Activated CD4-positive, alpha-beta T cell treated with anti-CD3 and anti-CD28 coated beads, Interleukin-2, amount 10 ng/mL, durations not matched to agents 7 days and 5 days (primary cell): Measurements from ENCODE around the gene TGDS. TPM values are rescaled to one million over a fixed set of nuclear protein-coding genes. Genes with fewer than 3 reads are reported as not detected.

Source experiments
- CTCF ChIA-PET: fragments of 350-600 bp; sonication (Branson Sonifier 250); formaldehyde crosslinking; loops from one replicate; lab custom pipeline; 2021; ENCODE audit warnings: antibody characterized with exemption; lab: Charles Lee
- POLR2A ChIA-PET: fragments of 350-600 bp; sonication (Branson Sonifier 250); formaldehyde crosslinking; loops from one replicate; lab custom pipeline; 2021; ENCODE audit warnings: antibody characterized with exemption; lab: Charles Lee
- DNase-seq: peaks from one replicate; pipeline ENCODE4 v3.0.0-alpha.2; 2020
- H3K27ac Mint-ChIP-seq: one replicate; pipeline ENCODE4 v1.8.0; 2021; ENCODE audit warnings: mild to moderate bottlenecking, moderate library complexity, mixed read lengths
- H3K27me3 Mint-ChIP-seq: one replicate; pipeline ENCODE4 v1.8.0; 2021; ENCODE audit warnings: mixed read lengths
- H3K36me3 Mint-ChIP-seq: one replicate; pipeline ENCODE4 v1.8.0; 2021; ENCODE audit warnings: low read depth, mixed read lengths
- H3K4me1 Mint-ChIP-seq: one replicate; pipeline ENCODE4 v1.8.0; 2021; ENCODE audit warnings: mixed read lengths
- H3K4me3 Mint-ChIP-seq: one replicate; pipeline ENCODE4 v1.8.0; 2021; ENCODE audit warnings: mild to moderate bottlenecking, moderate library complexity, mixed read lengths
- H3K9me3 Mint-ChIP-seq: one replicate; pipeline ENCODE4 v1.8.0; 2021; ENCODE audit warnings: mixed read lengths
- total RNA-seq, 2 experiments: library from RNA; stranded (reverse); gene quantifications; one replicate each; pipeline ENCODE4 v1.2.3, GENCODE V29; 2021

TGDS gene
- total RNA-seq, 2 experiments from 2014 or later: 15.6 to 16.2 TPM

DNA sequence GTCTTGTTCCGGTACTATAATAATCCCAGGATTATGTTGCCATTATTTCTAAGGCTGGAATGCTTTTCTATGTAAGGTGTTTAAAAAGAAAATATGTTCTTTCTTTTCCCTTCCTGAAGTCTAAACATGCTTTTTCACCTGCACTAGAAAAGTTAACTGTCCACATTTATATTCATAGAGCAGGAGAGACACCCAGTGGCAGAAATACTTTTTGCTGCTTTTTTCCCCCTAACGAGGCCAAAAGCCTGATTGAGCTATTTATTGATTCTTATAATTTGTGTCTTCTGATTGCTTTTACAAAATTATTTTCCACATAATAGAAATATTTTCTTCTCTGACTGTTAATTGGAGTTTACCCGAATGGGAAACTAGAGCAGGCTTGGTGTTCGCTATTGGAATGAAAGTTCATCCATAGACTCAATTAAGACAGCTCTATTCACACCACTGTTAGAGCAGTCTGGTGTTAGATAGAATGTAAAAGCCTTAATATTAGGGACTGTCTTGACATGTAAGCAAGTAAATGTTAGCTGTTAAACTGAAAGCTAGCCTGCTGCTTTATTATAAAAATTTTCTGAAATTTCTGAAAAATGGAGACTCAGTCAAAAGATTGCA, 21.5 kb upstream of the TGDS start:
- Mint-ChIP-seq H3K4me1 (peaks cover 19% of the 10 kb centered on the region), H3K4me3 (no peak overlapping the region), H3K9me3 (no peaks in the 10 kb centered on the region), H3K27me3 (no peaks in the 10 kb centered on the region), H3K36me3 (peaks cover 19% of the 10 kb centered on the region), H3K27ac (no peak overlapping the region)
- CTCF ChIA-PET: interaction anchor here (0.7 to 1.7 kb wide), 8 partner anchors 10 to 1036 kb away, joined by 3 to 9 read pairs (median 4); no protein-coding TSS in a partner anchor
- POLR2A ChIA-PET: interaction anchor here (1.0 kb wide), 1 partner anchor 174 kb away, joined by 3 read pairs; no protein-coding TSS in a partner anchor
- DNase-seq: peak; percentile 62

DNA sequence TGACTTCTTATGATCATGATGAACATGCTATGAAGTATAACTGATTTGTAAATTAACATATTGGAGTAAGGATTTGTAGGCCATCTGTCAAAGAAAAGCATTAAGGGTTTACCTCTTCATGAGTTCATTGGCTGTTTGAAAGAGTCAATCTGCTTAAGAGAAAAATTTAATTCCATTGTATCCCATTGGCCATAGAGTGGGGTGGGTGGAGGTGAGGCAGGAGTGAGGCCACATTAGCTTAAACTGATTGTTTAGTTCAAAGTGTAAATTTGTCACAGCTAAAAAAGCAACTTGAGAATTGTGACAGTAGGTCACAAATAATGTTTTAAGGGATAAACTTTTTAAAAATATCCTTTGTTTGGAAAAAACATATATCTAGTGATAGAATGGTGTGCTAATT, 17.1 kb upstream of the TGDS start:
- peaks cover 20% of the 10 kb centered on the region for H3K36me3 Mint-ChIP-seq
- no peak overlapping the region for H3K27ac Mint-ChIP-seq
- peaks cover 20% of the 10 kb centered on the region for H3K4me1 Mint-ChIP-seq
- no peaks in the 10 kb centered on the region for H3K9me3 Mint-ChIP-seq
- POLR2A ChIA-PET: no interaction called here
- CTCF ChIA-PET: interaction anchor here (1.4 kb wide), 1 partner anchor 9 kb away, joined by 4 read pairs; no protein-coding TSS in a partner anchor
- no peak overlapping the region for H3K4me3 Mint-ChIP-seq
- DNase-seq: no peak
- no peaks in the 10 kb centered on the region for H3K27me3 Mint-ChIP-seq

DNA sequence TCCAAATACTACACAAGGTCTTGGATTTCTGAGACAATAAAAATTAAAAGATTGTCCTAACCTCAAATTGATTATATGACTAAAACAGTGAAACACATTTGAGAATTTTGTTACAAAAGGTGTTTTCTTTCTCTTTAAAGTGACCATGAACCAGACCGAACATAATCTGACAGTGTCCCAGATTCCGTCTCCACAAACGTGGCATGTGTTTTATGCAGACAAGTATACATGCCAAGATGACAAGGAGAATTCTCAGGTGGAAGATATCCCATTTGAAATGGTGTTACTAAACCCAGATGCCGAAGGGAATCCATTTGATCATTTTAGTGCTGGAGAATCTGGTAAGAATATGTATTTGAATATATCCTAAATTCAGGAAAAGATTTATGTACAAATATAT, 16.1 kb upstream of the TGDS start:
- CTCF ChIA-PET: interaction anchor here (1.4 kb wide), 1 partner anchor 8 kb away, joined by 4 read pairs; no protein-coding TSS in a partner anchor
- DNase-seq: no peak
- Mint-ChIP-seq H3K27ac (no peak overlapping the region), H3K9me3 (no peaks in the 10 kb centered on the region), H3K36me3 (peaks cover 23% of the 10 kb centered on the region), H3K4me1 (peaks cover 27% of the 10 kb centered on the region), H3K4me3 (no peak overlapping the region), H3K27me3 (no peaks in the 10 kb centered on the region)
- POLR2A ChIA-PET: no interaction called here

DNA sequence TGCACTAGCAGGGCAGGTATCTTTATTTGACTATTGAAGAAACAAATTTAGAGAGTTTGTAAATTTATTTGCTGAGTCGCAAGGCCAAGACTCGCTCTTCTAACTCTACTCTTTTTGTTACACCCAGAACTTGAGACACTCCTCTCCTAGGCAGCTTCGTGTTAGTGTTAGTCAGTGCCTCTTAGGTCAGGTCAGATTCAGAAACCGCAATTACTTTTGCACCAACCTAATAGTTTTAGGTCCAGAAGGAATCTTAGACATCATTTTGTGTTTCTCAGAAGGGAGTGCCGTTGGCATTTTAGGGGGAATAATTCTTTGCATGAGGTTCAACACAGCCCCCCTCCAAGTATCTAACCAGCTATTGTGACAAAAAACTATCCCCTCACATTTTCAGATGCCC, 14.5 kb upstream of the TGDS start:
- H3K4me1 Mint-ChIP-seq: peaks cover 26% of the 10 kb centered on the region
- H3K4me3 Mint-ChIP-seq: no peak overlapping the region
- no peak for DNase-seq
- ChIA-PET POLR2A (no interaction called here), CTCF (no interaction called here)
- no peaks in the 10 kb centered on the region for H3K27me3 Mint-ChIP-seq
- peaks cover 35% of the 10 kb centered on the region for H3K36me3 Mint-ChIP-seq
- H3K27ac Mint-ChIP-seq: no peak overlapping the region
- H3K9me3 Mint-ChIP-seq: no peaks in the 10 kb centered on the region

DNA sequence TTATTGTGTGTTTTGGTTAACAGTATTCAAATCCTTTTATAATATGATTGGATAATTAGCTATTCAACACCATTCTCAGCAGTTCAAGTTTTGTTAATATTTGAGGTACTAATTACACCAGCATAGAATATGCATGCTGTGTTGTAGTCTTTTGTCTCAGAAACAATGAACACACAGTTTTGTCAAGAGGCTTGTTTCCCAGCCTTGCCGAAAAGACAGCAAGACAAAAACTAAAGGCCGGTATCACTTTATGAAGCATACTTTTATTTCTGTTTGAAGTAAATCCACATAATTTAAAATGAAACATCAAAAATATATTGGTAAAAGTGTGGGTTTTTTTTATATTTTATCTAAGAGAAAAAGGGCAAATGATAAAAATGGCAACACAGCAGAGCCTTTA, 13.2 kb upstream of the TGDS start:
- peaks cover 34% of the 10 kb centered on the region for H3K36me3 Mint-ChIP-seq
- DNase-seq: no peak
- H3K4me3 Mint-ChIP-seq: no peak overlapping the region
- H3K27me3 Mint-ChIP-seq: no peaks in the 10 kb centered on the region
- POLR2A ChIA-PET: no interaction called here
- H3K27ac Mint-ChIP-seq: no peak overlapping the region
- H3K4me1 Mint-ChIP-seq: peaks cover 26% of the 10 kb centered on the region
- CTCF ChIA-PET: no interaction called here
- H3K9me3 Mint-ChIP-seq: no peaks in the 10 kb centered on the region

DNA sequence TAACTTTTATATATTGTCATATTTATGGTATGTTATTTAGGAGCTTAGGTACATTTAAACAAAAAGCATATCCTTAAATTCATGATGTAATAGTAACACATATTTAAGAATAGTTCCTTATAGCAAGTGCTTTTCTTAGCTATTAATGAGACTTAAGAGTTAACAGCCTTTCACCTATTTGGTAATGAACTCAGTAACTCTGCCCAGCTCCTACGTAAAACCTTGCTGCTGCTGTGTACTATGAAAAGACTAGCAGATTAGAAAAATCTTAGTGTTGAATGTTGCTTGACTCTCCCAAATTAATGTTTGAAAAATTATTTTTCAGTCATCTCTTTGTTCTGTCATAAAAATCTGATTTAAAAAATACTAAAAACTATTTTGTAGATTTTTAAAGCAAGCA, 12.6 kb upstream of the TGDS start:
- H3K27ac Mint-ChIP-seq: no peak overlapping the region
- ChIA-PET POLR2A (no interaction called here), CTCF (no interaction called here)
- peaks cover 27% of the 10 kb centered on the region for H3K4me1 Mint-ChIP-seq
- peaks cover 32% of the 10 kb centered on the region for H3K36me3 Mint-ChIP-seq
- H3K27me3 Mint-ChIP-seq: no peaks in the 10 kb centered on the region
- no peak overlapping the region for H3K4me3 Mint-ChIP-seq
- H3K9me3 Mint-ChIP-seq: no peaks in the 10 kb centered on the region
- no peak for DNase-seq

DNA sequence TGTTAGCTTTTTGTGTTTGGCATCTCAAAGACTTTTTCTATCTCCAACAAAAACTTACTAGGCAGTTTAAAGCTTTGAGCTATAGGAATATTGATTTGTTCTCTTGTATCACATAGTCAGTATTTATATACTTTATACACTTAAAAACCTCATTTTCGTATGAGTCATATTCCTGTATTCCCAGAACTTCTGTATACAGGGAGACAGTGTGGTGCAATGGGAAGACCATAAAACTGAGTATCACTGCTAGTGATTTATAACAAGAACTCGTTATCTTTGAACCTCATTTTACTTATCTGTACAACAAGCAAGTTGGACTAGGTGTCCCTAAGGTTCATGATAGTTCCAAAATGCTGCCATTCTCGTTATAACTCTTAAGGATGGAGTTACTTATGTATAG, 12.0 kb upstream of the TGDS start:
- CTCF ChIA-PET: no interaction called here
- H3K27ac Mint-ChIP-seq: no peak overlapping the region
- H3K4me1 Mint-ChIP-seq: peaks cover 29% of the 10 kb centered on the region
- POLR2A ChIA-PET: no interaction called here
- H3K4me3 Mint-ChIP-seq: no peak overlapping the region
- H3K9me3 Mint-ChIP-seq: no peaks in the 10 kb centered on the region
- H3K36me3 Mint-ChIP-seq: peaks cover 28% of the 10 kb centered on the region
- H3K27me3 Mint-ChIP-seq: no peaks in the 10 kb centered on the region
- DNase-seq: no peak

DNA sequence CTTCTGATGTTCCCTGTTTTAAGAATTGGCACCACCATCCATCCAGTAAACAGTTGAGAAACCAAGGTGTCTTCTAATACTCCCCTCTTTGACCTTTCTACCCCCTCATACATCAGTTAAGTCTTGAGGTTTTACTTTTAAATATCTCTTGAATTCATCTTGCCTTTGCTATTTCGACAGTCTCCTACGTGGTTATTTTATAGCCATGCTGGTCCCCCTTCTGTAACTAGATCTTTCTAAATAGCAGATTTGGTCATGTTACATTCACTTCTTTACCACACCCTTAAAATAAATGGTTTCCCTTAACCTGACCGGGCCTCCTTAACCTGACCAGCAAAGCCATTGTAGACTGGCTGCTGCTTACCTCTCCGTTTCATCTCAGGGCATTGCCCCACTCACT, 11.1 kb upstream of the TGDS start:
- H3K4me3 Mint-ChIP-seq: no peak overlapping the region
- ChIA-PET POLR2A (no interaction called here), CTCF (no interaction called here)
- H3K27me3 Mint-ChIP-seq: no peaks in the 10 kb centered on the region
- peaks cover 28% of the 10 kb centered on the region for H3K36me3 Mint-ChIP-seq
- peaks cover 35% of the 10 kb centered on the region for H3K4me1 Mint-ChIP-seq
- no peak for DNase-seq
- H3K27ac Mint-ChIP-seq: no peak overlapping the region
- H3K9me3 Mint-ChIP-seq: no peaks in the 10 kb centered on the region

DNA sequence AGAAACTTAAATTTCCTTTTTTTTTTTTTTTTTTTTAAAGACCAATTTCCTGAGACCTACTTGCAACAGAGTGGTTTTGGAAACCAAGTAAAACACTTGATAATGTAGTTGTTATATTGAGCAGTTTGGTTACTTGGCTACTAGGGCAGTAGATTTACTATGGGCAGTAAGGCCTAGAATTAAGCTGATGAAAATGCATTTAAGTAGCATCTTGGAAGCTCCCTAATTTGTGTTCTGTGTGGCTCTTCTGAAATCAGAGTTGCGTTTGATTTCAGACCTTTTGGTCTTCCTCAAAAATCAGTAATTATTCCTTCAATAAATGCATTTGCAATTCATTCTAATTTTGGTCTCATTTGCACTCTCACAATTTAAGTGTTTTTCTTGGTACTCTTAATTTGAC, 6.5 kb upstream of the TGDS start:
- ChIA-PET POLR2A (no interaction called here), CTCF (interaction anchor here (1.4 kb wide), 1 partner anchor 11 kb away, joined by 6 read pairs; no protein-coding TSS in a partner anchor)
- Mint-ChIP-seq H3K36me3 (peaks cover 25% of the 10 kb centered on the region), H3K4me1 (peaks cover 46% of the 10 kb centered on the region), H3K27ac (peak overlapping the region; percentile 87), H3K27me3 (no peaks in the 10 kb centered on the region), H3K9me3 (peaks cover 10% of the 10 kb centered on the region), H3K4me3 (peak overlapping the region; percentile 85)
- DNase-seq: no peak

DNA sequence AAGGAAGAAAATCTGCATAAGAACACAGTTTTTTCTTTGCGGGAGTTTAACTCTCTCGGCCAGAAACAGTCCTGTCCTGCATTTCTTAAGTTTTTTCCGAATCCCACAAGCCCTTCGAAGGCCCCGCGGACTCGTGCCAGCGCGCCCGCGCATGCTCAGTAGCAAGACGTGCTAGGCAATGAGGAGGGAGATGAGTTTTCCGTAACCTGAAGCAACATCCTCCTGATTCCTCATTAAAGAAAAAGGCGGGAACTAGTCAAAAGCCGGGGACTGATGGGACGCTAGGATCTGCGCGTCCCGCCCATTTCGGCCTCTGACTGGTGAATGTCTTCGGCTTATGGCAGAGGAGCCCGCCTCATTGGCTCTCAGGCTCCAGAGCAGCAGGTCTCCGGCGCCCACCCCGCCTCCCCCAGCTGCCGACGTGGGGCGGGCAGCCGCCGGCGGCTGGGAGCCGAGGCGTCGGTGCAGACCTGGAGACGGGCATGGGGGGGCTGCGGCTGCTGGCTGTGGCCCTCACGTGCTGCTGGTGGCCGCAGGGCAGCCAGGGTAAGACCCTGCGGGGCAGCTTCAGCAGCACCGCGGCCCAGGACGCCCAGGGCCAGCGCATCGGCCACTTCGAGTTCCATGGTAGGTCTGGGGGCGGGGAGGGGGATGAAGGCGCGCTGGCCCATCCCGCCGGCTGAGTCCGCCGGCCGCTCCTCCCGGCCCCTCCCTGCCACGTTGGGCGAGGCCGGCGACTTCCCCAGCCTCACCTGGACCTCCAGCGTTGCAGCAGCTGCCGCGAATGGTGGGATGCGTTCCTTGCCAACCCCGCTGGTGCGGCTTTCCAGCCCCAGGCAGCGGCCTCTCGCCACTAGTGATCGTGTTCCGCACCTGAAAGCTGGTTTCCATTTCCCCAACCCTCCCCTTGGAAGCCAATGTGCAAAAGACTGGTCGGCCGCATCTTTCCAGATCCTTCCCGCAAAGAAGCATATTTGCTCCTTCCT, 5.8 kb upstream of the TGDS start, which contains the start of gene GPR180:
TSS of gene GPR180 (plus strand) at position 412 of the 986 bp plus-strand sequence. CDS start at position 483, 71 bp downstream.
- CTCF ChIA-PET: interaction anchor here (1.4 to 1.9 kb wide), 2 partner anchors 10 to 54 kb away, joined by 6 to 7 read pairs; no protein-coding TSS in a partner anchor
- peaks cover 10% of the 10 kb centered on the region for H3K9me3 Mint-ChIP-seq
- H3K4me1 Mint-ChIP-seq: peaks cover 42% of the 10 kb centered on the region
- H3K36me3 Mint-ChIP-seq: peaks cover 19% of the 10 kb centered on the region
- peak; percentile 95 for DNase-seq
- H3K4me3 Mint-ChIP-seq: peak within 1 kb of the TSS; percentile 85
- POLR2A ChIA-PET: no interaction called here
- H3K27me3 Mint-ChIP-seq: no peaks in the 10 kb centered on the region
- peak within 1 kb of the TSS; percentile 87 for H3K27ac Mint-ChIP-seq

DNA sequence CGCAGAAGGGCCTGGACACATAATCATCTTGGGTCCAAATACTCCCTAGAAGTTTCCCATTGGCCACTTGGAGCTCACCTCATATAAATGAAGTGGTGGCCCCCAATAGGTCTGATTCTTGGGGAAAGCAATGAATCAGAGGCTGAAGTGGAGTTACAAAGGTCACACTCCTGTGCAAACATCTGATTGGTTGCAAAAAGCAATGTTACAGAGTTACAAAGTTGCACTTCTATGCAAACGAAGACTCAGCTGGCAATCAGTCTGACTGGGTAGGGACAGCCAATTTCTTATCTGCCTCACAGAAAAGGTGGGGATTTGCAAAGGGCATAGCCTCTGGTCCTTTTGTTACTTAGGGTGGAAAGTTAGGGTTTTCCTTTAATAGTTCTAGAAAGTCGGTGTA, 3.9 kb upstream of the TGDS start:
- peaks cover 10% of the 10 kb centered on the region for H3K9me3 Mint-ChIP-seq
- no peak for DNase-seq
- H3K27me3 Mint-ChIP-seq: no peaks in the 10 kb centered on the region
- ChIA-PET CTCF (interaction anchor here (1.9 kb wide), 1 partner anchor 52 kb away, joined by 7 read pairs; no protein-coding TSS in a partner anchor), POLR2A (no interaction called here)
- no peak overlapping the region for H3K4me3 Mint-ChIP-seq
- peaks cover 39% of the 10 kb centered on the region for H3K4me1 Mint-ChIP-seq
- no peak overlapping the region for H3K27ac Mint-ChIP-seq
- peaks cover 10% of the 10 kb centered on the region for H3K36me3 Mint-ChIP-seq

DNA sequence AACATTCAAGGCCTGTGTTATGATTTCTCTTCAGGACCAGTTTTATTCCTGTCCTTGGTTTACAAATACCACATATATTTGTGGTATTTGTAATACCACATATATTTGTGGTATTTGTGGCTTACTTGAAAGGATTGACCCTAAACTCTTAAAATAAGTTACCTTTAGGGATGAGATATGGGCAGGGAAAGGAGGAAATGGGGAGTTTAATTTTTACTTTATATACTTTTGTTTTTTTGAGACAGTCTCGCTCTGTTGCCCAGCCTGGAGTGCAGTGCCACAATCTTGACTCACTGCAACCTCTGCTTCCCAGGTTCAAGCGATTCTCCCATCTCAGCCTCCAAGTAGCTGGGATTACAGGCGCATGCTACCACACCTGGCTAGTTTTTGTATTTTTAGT, 2.3 kb upstream of the TGDS start:
- Mint-ChIP-seq H3K4me3 (no peak overlapping the region), H3K27me3 (no peaks in the 10 kb centered on the region), H3K27ac (no peak overlapping the region), H3K4me1 (peaks cover 50% of the 10 kb centered on the region), H3K36me3 (peaks cover 14% of the 10 kb centered on the region), H3K9me3 (peaks cover 10% of the 10 kb centered on the region)
- DNase-seq: no peak
- ChIA-PET POLR2A (no interaction called here), CTCF (no interaction called here)
